Stimulated activated CD8-positive, alpha-beta memory T cell treated with anti-CD3 and anti-CD28 coated beads, Interleukin-15, amount 100 ng/mL, for 48 hours (primary cell): ENCODE data around the gene CPEB3.
"Not testable (repeated sequence)": the region's sequence is repeated elsewhere in the genome, so short reads cannot be mapped to it uniquely, and the experiment has no call there.

Source experiments
- DNase-seq, 2 donors: peaks; one replicate each; pipeline ENCODE4 v3.0.0-alpha.2; 2020; ENCODE audit warnings: low read depth in 2 of 2

CPEB3 gene

GRCh38 chr10:92038949-92039348 is 251.9 kb downstream of the CPEB3 start:
- DNase-seq: no peak

GRCh38 chr10:92033070-92033469 is 257.8 kb downstream of the CPEB3 start:
- DNase-seq: not testable (repeated sequence)

GRCh38 chr10:92031580-92031979 is 259.3 kb downstream of the CPEB3 start:
- DNase-seq: no peak

GRCh38 chr10:92027141-92027540 is 263.7 kb downstream of the CPEB3 start:
- DNase-seq: no peak

GRCh38 chr10:92025340-92025739 is 265.5 kb downstream of the CPEB3 start:
- DNase-seq: not testable (repeated sequence)

- DNase-seq: no peak
Observed at GRCh38 chr10:92024700-92025099, 266.2 kb downstream of the CPEB3 start.

GRCh38 chr10:92014620-92015019 is 276.3 kb downstream of the CPEB3 start:
- DNase-seq: no peak

GRCh38 chr10:92011560-92012214 is 279.2 kb downstream of the CPEB3 start:
- no peak for DNase-seq

GRCh38 chr10:92010047-92010735 is 280.7 kb downstream of the CPEB3 start:
- no peak for DNase-seq

- no peak for DNase-seq
Observed at GRCh38 chr10:92009445-92009844, 281.4 kb downstream of the CPEB3 start.

GRCh38 chr10:92005978-92006377 is 284.9 kb downstream of the CPEB3 start:
- DNase-seq: no peak

GRCh38 chr10:92003258-92003657 is 287.6 kb downstream of the CPEB3 start:
- DNase-seq: no peak

GRCh38 chr10:92001995-92002394 is 288.9 kb downstream of the CPEB3 start:
- no peak for DNase-seq

- no peak for DNase-seq
Observed at GRCh38 chr10:92001581-92001980, 289.3 kb downstream of the CPEB3 start.
